ENCODE measurements around the gene EIF2AK2. TPM values are rescaled to one million over a fixed set of nuclear protein-coding genes. Genes with fewer than 3 reads are reported as not detected.

EIF2AK2 gene
- total and polyA plus RNA-seq, 12 donors = 2.4 to 31.1 (median 23.0) TPM

DNA sequence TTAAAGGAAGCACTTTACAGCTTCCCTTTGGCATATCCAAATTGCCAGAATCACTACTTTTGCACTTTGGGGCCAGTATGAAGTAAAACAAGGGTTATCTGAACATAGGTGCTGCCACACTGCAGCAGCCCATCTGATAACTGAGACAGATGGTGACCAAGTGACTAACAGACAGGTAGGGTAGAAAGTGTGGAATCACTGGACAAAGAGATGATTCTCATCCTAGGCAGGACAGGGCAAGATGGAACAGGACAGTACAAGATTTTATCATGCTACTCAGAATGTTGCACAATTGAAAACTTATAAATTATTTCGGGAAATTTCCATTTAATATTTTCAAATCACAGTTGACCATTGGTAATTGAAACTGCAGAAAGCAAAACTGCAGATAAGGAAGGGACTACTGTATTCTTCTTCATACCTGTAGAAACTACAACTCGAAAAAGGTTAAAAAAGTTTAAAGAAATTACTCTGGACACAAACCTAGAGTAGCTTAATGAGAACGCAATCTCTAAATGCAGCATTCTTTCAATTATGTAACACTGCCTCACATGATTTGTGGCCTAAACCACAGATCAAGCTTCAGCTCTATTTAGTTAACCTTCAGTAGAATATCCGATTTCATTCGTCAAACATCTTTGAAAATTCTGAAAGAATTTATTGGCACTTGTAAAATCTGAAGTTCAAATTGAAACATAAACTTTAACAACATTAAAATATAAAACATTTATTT, 104.0 kb downstream of the EIF2AK2 start:
- no peak overlapping the region for H3K27ac ChIP-seq
- H3K4me3 ChIP-seq = no peak overlapping the region
- H3K36me3 ChIP-seq = peaks cover 0 to 100% (median 40%) of the 10 kb centered on the region in 9 donors
- H3K4me1 ChIP-seq = no peaks in the 10 kb centered on the region
- intact Hi-C loops (cut with DNase I) = no loop called here
- no peak for TF ChIP-seq CTCF (IDR thresholded peaks at IDR 0.05)
- WGBS, 2 donors = 87 to 92% methylated on average over 5 of the region's 5 CpGs
- no peak for DNase-seq
- no peaks in the 10 kb centered on the region for H3K27me3 ChIP-seq
- ATAC-seq = no peak
- no peaks in the 10 kb centered on the region for H3K9me3 ChIP-seq

Other genes starting within 250 kb of the EIF2AK2 start
- gene STRN, start 190.4 kb downstream of the EIF2AK2 start, total RNA-seq = 100 to 1,000 TPM in 2 of 10 donors, 10 to 100 TPM in 8; 37.0 to 102 (median 67.8) TPM
- 10 to 100 TPM in 1 of 2 donors, 1 to 10 TPM in 1; 8.6 to 12.2 TPM for gene STRN, start 190.4 kb downstream of the EIF2AK2 start, polyA plus RNA-seq
- 10 to 100 TPM; 14.7 to 27.4 (median 18.2) TPM for gene HEATR5B, start 72.6 kb downstream of the EIF2AK2 start, total RNA-seq
- 10 to 100 TPM in 1 of 2 donors, 1 to 10 TPM in 1; 3.7 to 10.6 TPM for gene HEATR5B, start 72.6 kb downstream of the EIF2AK2 start, polyA plus RNA-seq
- 1 to 10 TPM; 3.9 to 6.1 (median 5.7) TPM for gene GPATCH11, start 72.5 kb downstream of the EIF2AK2 start, total RNA-seq
- gene GPATCH11, start 72.5 kb downstream of the EIF2AK2 start, polyA plus RNA-seq = 1 to 10 TPM; 2.6 to 4.0 TPM
- gene SULT6B1, start 31.7 kb upstream of the EIF2AK2 start, total RNA-seq = not detected
- gene SULT6B1, start 31.7 kb upstream of the EIF2AK2 start, polyA plus RNA-seq = not detected
- 10 to 100 TPM; 54.2 to 68.2 (median 60.3) TPM for gene CEBPZOS, start 39.5 kb upstream of the EIF2AK2 start, total RNA-seq
- gene CEBPZOS, start 39.5 kb upstream of the EIF2AK2 start, polyA plus RNA-seq = 100 to 1,000 TPM in 1 of 2 donors, 10 to 100 TPM in 1; 27.3 to 190 TPM
- 10 to 100 TPM; 22.4 to 35.0 (median 27.2) TPM for gene CEBPZ, start 74.6 kb upstream of the EIF2AK2 start, total RNA-seq
- gene CEBPZ, start 74.6 kb upstream of the EIF2AK2 start, polyA plus RNA-seq = 10 to 100 TPM; 32.6 to 42.9 TPM
- gene NDUFAF7, start 74.7 kb upstream of the EIF2AK2 start, total RNA-seq = 10 to 100 TPM; 21.3 to 30.5 (median 26.8) TPM
- 10 to 100 TPM; 13.1 to 23.3 TPM for gene NDUFAF7, start 74.7 kb upstream of the EIF2AK2 start, polyA plus RNA-seq
- gene PRKD3, start 167.9 kb upstream of the EIF2AK2 start, total RNA-seq = 10 to 100 TPM in 9 of 10 donors, 1 to 10 TPM in 1; 9.3 to 21.6 (median 13.2) TPM
- gene PRKD3, start 167.9 kb upstream of the EIF2AK2 start, polyA plus RNA-seq = 1 to 10 TPM; 4.4 to 7.0 TPM
- gene QPCT, start 187.7 kb upstream of the EIF2AK2 start, total RNA-seq = 1 to 10 TPM in 8 of 10 donors, under 1 TPM in 2; 0.54 to 8.1 (median 2.4) TPM
- gene QPCT, start 187.7 kb upstream of the EIF2AK2 start, polyA plus RNA-seq = 1 to 10 TPM in 1 of 2 donors, under 1 TPM in 1; 0.95 to 3.5 TPM